Activated CD4-positive, alpha-beta T cell treated with anti-CD3 and anti-CD28 coated beads, Interleukin-2, Interleukin-6, amounts not matched to agents 100 ng/mL and 50 ng/mL, durations not matched to agents 16 hours and 8 hours (primary cell): ENCODE measurements around the gene PARP3.
"Not testable (repeated sequence)": the region's sequence is repeated elsewhere in the genome, so short reads cannot be mapped to it uniquely, and the experiment has no call there.

Experiments used
- DNase-seq: peaks from one replicate; pipeline ENCODE4 v3.0.0-alpha.2; 2020

PARP3 gene

DNA sequence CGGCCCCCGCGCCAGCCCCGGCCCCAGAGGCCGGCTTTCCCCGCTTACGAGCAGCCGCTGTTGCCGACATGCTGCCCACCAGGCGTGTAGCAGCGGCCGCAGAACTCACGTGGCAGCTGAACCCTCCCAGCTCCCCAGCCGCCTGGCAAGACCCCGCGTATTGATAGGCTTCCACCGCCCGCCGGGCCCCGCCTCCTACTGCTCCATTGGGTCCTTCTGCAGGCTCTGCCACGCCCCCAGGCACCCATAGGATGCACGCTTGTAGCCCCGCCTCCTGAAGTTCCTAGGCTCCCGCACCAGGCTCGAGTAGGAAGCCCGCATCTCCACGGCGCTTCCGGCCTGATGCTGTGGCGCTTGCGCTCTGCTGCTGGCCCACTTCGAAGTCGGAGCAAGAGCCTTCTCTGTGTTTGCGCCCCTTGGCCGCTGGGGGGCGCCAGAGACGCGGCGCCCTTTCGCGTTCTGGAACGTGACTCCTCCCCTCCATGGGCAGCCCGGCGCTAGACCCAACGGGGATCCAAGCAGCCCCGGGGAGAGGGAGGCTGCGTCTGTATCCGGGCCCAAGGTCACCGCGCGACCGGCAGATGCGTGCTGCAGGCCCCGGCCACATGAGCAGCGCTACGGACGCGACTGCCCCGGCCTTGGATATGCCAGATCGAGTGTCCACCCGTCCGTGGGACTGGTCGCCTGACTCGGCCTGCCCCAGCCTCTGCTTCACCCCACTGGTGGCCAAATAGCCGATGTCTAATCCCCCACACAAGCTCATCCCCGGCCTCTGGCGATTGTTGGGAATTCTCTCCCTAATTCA lies at the start of gene PARP3, which contains the start of gene RRP9:
PARP3 (plus strand) TSS at position 566 of the 805 bp plus-strand sequence. CDS start 993 bp downstream, outside the sequence.
RRP9 (minus strand) TSS at position 107 of the 805 bp plus-strand sequence; CDS start at position 70, 37 bp downstream.
- peak; percentile 100 for DNase-seq

DNA sequence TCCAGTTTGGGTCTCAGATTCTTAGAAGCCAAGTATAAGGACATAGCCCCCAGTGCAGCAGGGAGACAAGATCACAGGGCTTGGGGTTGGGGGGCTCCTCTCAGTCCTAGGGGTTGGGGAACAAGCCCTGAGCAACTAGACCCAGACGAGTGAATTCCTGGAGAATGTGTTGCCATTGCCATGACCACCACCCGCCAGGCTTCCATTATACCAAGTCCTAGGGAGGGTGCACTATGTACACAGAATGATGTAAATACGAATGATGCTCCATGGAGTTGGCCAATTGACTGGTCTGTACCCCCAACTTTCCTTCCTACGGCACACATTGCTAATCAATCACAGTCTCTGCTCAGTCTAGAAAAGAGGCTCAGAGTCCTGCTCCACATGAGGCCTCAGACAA lies 47.8 kb upstream of the PARP3 start:
- no peak for DNase-seq

DNA sequence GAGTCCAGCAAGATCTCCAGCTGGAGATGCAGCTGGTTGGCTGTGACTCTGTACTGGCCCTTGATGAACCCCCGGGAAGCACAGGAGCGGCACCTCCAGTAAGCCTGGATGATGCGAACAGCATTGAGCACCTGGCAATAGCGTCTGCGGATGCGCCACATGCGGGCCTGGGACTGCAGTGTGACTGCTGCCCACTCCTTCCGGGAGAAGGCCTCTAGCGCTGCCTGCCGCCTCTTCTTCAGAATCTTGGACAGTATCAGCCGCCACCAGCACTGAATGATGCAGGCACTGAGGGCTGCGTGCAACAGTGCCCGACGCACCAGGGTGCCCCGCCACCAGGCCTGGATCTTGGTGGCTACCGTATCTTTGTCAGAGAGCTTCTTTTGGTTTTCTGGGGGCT lies 47.2 kb upstream of the PARP3 start:
- DNase-seq, result no peak

DNA sequence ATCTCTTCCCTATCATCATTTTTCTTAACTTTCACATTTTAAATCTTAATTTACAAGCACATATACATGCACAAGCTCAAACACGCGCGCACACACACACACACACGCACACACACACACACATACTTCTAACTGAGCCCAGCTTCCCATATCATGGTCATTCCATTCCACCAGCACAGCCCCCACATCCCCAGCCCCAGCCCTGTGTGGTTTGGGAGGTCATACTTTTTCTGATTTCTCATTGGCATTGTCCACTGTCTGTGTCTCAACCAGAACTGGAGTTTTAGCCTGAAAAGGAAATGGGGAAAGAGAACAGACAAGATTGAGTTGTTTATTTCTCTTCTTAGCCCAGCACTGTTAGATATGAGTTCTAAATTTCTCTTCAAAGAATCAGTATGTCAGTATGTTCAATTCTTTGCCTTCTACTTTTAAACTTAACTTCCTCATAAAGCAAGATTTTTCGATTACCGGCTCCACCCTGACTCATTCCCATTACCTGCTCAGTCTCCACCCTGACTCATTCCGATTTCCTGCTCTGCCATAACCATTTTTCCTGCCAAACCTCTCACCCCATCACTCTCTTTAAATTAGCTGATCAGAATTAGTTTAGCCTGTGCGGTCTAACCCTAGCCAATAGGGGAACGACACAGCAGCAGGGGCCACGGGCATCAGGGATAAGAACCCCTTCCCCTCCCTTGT lies 45.4 kb upstream of the PARP3 start:
- no peak for DNase-seq

DNA sequence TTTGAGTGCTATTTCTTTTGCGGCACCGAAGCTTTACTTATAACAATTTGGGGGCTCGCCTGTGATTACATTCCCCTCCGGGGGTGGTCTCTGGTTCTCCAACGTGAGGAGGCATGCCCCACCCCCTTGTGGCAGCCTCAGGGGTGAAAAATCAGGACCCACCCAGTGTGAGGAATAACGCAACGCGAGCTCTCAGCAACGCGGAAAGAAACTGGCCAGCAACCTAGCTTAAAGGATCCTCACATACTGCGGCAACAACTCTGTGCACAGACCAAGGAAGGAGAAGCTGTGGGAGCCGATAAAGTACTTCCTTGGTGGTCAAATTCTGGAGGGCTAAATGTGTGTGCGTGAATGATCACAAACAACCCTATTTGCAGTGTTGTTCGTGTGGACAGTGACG lies 44.8 kb upstream of the PARP3 start:
- DNase-seq, result no peak

DNA sequence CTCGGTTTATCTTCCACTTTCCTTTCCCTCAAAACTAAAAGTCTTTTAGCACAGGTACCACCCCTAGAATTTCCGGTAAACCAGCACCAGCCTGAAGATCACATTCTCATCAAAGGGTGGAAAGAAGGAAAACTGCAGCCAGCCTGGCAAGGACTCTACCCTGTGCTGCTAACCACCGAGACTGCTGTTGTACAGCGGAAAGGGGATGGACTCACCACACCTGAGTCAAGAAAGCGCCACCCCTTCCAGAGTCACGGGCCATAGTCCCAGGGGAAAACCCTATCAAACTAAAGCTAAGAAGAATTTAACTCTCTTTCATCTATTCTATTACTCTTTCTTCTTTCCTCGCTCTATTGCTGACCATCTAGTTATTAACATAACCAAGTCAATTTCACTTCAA lies 42.1 kb upstream of the PARP3 start:
- DNase-seq, result peak; percentile 27

DNA sequence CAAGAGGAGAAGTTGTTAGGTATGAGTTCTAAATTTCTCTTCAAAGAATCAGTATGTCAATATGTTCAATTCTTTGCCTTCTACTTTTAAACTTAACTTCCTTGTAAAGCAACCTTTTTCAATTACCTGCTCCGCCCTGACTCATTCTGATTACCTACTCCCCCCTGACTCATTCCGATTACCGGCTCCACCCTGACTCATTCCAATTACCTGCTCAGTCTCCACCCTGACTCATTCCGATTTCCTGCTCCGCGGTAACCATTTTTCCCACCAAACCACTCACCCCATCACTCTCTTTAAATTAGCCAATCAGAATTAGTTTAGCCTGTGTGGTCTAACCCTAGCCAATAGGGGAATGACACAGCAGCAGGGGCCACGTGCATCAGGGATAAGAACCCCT lies 39.8 kb upstream of the PARP3 start:
- DNase-seq, result peak; percentile 92

DNA sequence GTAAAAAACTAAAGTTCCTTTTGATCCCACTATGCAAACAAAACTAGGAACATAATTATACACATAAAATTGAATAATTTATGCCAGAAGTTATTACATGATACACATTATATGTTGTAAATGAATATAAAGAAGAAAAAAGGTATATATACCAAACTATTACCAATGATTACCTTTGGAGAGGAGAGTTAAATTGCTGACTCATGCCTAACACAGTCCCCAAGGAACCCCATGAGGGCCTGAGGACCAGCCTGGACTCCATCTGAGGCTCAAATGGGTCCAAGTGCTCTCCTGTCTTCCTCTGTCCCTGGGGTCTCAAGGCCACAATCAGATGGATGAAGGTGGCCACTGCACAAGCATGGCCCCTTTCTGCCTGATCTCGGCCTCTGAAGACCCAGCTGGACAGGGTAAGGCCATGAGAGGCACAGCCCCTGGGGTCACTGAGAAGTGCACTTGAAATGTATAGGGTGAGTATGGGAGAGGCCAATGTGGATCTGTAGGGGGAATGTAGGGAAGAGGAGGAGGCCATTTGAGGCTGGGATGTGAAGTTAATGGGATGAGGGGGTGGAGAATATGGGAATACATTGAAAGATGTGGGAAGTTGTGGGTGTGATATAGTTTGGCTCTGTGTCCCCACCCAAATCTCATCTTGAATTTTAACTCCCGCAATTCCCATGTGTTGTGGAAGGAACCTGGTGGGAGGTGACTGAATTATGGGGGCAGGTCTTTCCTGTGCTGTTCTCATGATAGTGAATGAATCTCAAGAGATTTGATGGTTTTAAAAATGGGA lies 37.9 kb upstream of the PARP3 start:
- DNase-seq, result no peak

DNA sequence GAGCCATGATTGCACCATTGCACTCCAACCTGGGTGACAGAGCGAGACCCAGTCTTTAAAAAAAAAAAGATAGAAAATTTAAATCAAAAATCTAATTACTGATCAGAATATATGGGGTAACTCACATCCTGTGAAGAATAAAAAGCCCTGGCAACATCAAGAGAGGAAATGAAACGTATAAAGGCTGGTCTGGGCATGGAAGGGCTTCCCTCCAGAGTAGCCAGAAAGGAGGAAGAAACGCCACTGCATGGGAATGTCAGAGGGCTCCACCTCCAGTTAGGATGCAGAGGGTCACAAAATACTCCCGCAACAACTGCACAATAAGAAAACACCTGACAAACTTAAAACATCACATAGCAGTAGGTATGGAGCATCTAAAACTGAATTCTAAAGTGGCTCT lies 34.1 kb upstream of the PARP3 start:
- no peak for DNase-seq

DNA sequence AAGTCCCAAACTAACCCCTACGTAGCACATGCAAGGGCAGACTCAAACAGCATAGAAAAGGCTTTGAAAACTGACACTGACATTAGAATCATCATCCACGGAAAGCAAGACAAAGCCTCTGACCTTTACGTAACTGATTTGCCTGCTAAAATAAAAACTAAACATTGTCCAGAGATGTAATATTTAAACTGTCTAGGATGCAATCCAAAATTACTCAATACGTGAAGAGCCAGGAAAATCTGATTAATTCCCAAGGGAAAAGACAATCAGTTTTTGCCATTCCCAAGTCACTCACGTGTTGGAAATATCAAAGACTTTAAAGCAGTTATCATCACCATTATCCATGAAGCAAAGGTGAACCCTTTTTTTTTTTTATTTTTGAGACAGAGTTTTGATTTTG lies 25.7 kb upstream of the PARP3 start:
- no peak for DNase-seq

DNA sequence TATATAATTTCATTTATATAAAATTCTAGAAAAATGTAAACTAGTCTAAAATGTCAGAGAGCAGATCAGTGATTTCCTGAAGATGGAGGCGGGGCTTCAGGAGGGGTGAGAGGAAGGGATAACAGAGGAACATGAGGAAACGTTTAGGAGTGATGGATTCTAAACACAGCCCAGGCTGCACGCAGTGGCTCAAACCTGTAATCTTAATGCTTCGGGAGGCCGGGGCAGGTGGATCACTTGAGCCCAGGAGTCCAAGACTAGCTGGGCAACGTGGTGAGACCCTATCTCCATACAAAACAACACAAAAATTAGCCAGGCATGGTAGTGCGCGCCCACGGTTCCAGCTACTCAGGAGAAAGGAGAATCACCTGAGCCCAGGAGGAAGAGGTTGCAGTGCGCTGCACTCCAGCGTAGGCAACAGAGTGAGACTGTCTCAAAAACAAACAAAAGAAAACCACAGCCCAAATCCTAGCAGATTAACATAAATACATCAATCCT lies 21.0 kb upstream of the PARP3 start:
- no peak for DNase-seq

DNA sequence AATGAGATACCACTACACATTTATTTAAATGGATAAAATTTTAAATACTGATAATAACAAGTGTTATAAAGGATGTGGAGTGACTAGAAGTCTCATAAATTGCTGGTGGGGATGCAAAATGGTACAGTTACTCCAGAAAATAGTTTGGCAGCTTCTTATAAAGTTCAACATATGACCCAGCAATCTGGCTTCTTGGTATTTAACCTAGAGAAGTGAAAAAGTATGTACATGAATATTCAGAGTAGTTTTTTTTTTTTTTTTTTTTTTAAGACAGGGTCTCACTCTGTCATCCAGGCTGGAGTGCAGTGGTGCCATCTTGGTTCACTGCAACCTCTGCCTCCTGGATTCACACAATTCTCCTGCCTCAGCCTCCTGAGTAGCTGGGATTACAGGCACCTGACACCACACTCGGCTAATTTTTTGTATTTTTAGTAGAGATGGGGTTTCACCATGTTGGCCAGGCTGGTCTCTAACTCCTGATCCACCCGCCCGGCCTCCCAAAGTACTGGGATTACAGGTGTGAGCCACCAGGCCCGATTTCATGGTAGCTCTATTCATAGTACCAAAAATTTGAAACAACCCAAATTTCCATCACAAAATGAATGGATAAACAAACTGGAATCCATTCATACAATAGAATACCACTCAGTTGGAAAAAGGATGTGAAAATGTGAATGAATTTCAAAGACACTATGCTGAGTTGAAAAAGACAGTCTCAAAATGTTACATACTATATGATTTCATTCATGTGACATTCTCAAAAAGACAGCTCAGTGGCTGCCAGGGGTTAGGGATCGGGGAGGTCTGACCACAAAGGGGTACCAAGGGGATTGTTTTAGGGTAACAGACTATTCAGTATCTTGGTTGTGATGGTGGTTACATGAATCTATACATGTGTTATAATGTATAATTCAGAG lies 14.8 kb upstream of the PARP3 start:
- DNase-seq, result no peak

DNA sequence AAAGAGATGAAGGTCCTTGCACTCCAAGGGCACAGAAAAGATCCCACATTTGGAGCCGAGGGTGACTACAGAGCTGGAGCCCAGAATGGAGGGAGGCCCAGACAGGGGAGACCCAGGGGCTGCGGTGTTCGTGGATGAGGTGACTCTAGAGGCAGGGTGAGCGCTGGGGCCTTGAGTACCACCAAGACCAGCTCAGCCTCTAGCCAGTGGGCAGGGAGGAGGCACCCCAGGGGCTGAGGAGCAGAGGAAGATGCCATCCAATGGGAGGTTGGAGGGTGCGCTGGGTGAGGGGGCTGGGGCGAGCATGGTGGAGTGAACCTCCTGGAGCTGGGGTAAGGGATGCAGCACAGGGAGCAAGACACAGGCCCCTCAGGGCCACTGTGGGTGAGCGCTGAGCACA lies 13.7 kb upstream of the PARP3 start:
- DNase-seq, result no peak

DNA sequence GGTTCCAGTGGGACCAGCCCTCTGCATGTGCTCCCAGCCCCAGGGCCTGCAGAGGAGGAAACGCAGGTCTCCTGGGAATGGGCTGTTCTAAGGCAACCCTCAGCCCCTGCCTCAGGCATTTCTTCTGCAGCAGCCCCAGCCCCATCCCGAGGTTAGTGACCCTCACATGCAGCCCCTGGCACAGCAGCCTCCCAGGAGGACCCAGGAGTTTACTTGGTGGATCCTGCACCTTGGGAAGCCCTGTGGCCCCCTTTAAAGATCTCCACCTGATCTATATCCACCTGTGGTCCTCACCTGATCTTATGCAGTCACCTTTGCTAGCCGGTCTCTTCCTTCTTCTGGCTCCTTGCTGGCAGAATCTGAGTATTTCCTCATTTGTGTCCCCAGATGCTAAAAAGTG lies 13.2 kb upstream of the PARP3 start:
- not testable (repeated sequence) for DNase-seq

DNA sequence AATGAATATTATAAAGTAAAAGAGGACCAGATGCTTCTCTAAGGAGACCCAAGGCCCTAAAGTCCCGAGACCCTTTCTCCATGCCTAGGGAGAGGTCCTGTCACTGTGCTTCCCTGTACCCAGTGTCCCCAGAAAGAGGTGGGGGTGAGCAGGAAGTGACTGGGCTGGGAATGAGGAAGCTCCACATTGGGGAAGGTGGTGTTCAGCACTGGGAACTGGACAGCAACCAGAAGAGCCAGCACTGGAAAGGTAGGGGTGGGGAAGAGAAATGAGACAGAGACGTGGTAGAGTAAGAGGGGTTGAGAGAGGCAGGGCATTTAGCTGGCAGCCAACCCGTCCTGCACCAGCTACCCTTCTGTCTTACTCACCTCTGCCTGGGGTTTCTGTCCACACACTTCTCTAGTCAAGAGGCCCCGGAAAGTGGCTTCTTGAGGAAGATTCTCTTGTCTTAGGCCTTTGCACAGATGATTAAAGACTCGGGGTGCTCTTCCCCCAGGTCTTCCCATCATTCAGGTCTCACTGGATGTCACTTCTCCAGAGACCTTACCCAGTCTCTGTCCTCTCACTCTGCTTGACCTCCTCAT lies 12.7 kb upstream of the PARP3 start:
- no peak for DNase-seq

DNA sequence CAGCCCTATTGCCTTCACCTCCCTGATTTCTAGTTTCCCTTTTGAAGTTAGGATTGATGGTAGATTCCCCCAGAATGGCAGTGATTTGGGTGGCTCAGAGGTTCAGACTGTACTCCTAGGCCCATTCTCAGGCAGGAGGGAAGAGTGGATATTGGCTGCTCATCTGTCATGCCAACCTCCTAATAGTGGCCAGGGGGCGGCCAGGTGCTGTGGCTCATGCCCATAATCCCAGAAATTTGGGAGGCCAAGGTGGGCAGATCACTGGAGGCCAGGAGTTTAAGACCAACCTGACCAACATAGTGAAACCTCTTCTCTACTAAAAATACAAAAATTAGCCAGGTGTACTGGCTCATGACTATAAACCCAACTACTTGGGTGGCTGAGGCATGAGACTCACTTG lies 11.7 kb upstream of the PARP3 start:
- no peak for DNase-seq

DNA sequence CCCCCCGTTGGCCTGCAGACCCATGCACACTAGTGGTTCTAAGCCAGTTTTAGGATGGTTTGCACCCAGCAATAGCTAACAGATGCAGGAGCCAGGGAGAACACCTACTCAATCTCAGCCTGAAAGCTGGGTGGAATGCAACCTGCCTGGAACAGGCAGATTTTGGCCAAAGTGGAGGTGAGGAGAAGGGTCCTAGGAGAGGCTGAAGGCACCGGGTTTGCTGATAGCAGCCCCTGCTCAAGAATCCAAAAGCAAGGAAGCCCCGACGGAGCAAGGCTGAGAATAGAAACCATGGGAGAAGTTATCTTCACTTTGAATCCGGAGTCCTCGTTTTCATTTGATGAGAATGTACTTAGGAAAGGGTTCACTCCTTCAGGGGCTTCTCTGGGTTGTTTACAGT lies 10.4 kb upstream of the PARP3 start:
- no peak for DNase-seq

DNA sequence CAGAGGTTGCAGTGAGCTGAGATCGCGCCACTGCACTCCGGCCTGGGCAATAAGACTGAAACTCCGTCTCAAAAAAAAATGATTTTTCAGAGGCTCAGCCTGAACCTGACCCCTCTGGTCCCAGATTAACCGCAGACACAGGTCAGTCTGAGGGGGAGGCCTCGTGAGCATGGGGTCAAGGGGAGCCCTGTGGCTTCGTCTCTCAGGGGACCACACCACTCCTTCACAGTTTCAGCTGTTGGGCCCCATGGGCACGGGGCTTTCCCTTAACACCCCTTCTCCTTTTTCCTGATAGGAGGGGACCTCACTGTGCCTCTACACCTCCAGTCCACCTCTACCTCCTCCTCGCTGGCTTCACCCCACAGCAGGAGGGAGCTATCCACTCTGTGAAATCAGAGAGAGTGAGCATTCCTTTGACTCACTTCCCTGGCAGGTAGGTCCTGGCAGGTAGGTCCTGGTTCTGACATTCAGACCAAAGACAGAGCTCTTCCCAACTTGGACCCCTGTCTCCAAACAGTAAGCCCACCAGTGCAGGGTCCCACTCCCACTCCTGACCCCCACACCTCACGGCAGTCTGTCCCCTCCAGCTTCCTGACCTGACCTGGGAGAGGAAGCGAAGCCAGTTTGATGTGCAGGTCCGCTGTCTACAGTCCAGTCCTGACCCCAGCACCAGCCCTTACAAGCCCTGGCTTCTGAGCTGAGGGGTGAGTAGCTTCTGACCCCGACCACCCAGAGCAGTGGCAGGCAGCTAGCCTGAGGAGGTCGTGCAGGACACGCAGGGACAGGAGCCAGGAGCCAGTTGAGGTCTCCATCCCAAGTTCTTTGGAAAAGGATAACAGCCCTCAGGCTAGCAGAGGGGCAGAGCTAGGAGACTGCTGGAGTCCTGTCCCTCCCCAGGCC lies 9.4 kb upstream of the PARP3 start:
- no peak for DNase-seq

DNA sequence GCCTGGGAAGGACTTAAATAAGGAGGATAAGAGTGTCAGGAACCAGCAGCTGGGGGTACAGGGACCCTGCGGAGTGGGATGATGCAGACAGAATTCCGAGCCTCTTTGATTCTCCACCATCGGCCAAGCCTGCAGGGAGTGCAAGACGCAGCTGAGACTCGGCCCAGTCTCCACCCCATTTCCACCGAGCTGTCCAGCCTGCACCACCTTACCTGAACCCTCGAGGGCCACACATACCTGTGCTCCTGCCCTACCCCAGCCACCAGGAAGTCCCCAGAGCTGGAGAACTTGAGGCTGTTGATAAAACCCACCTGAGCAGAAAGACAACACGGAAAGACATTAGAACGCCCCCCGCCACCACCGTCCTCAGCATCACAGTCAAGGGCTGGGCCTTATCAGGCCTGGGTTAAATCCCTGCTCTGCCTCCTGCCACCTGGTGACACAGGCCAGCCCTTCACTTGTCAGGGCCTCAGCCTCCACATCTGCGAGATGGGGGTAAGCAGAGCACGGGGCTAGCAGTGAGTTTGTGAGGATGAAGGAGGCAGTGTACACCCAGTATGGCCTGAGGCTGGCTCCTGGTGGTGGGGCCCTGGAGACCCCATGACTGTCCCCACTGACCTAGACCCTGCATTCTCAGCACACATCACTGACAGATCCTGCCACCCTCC lies 8.6 kb upstream of the PARP3 start:
- DNase-seq, result no peak
